Measurements from ENCODE around the gene PNCK.

- TF ChIP-seq YY1 (IDR thresholded peaks at IDR 0.05; ENCODE audit: insufficient read depth, insufficient read length) (no peak), ZNF274 (IDR thresholded peaks at IDR 0.05; ENCODE audit: low read depth, low read length) (no peak), SUZ12 (IDR thresholded peaks at IDR 0.05; ENCODE audit: extremely low read depth, insufficient read depth, insufficient read length) (no peak)
These were observed 34.8 kb upstream of the PNCK start for GRCh38 chrX:153708415-153708814.

Data from NT2/D1 (cell line).